Measurements from ENCODE around the gene MYO7A. TPM values are rescaled to one million over a fixed set of nuclear protein-coding genes. Genes with fewer than 3 reads are reported as not detected.

The MYO7A gene
- total and polyA plus RNA-seq, 2 of the 4 experiments (the other 2 are of a cell fraction): 0.02 TPM; not detected in 1

DNA sequence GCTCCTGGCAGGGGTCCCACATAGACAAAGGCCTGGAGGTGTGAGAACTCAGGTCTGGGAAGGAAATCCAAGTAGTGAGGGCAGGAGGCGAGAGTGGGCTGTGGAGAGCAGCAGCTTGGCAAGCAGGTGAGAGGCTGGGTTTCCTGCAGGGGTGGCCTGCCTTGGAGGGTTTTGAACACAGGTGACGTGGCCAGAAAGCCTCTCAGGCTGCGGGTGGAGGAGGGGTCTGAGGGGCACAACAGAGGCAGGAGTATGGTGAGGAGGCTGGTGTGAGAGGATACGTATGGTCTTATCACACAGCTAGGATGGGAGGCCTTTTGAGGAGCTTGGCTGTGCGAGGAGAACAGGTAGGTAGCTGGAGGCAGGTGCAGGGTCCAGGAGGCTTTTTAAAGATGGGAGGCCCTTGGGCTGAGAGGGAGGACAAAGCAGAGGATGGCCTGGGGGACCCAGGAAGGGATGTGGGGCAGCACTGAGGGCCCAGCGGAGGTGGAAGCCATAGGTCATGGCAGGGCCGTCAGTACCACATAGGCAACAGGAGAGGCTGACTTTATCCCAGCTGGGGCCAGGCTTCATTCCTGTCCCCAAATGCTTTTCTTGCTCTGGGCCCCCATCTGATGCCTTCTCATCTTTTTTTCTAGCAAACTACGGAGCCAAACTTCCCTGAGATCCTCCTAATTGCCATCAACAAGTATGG, 84.4 kb downstream of the MYO7A start:
- Histone ChIP-seq H4K91ac (ENCODE audit: insufficient read depth, low read depth, low read length) (no peak overlapping the region), H3K36me3 (ENCODE audit: control insufficient read depth, insufficient read depth, low read length) (no peaks in the 10 kb centered on the region), H2BK20ac (ENCODE audit: low read depth, low read length) (no peak overlapping the region), H2AFZ (replicated peaks; ENCODE audit: low read length, poor library complexity) (no peak overlapping the region), H3K4me1 (ENCODE audit: control insufficient read depth, insufficient read depth, low read length) (no peaks in the 10 kb centered on the region), H2BK5ac (ENCODE audit: low read depth, low read length, poor library complexity, severe bottlenecking) (no peak overlapping the region), H3K9ac (ENCODE audit: low read depth, low read length) (no peak overlapping the region), H4K8ac (ENCODE audit: low read depth in 2 of 2, low read length in 2 of 2) (no peak overlapping the region), H3K9me1 (ENCODE audit: insufficient read depth, low read length) (no peaks in the 10 kb centered on the region), H3K4me2 (ENCODE audit: low read depth, low read length) (no peak overlapping the region), H2AK9ac (replicated peaks; ENCODE audit: low read depth, low read length, poor library complexity) (no peak overlapping the region), H3K23ac (ENCODE audit: low read depth, low read length) (no peak overlapping the region), H2BK15ac (ENCODE audit: low read depth, low read length) (no peak overlapping the region), H4K20me1 (ENCODE audit: insufficient read depth, low read length) (no peaks in the 10 kb centered on the region), H3K4ac (ENCODE audit: low read depth, low read length) (no peak overlapping the region), H3K27me3 (ENCODE audit: control insufficient read depth, insufficient read depth, low read length) (peaks cover 23% of the 10 kb centered on the region), H3K56ac (ENCODE audit: extremely low read depth, insufficient read depth, low read length) (no peak overlapping the region), H3K18ac (ENCODE audit: low read depth, low read length) (no peak overlapping the region), H2BK120ac (ENCODE audit: low read depth, low read length) (no peak overlapping the region), H3K9me3 (ENCODE audit: control insufficient read depth, insufficient read depth, low read length) (no peaks in the 10 kb centered on the region), H2AK5ac (ENCODE audit: low read depth, low read length) (no peak overlapping the region), H3K79me1 (ENCODE audit: low read depth in 1 of 2, low read length in 2 of 2) (no peaks in the 10 kb centered on the region), H3K4me3 (ENCODE audit: insufficient read depth, low read depth, low read length) (no peak overlapping the region), H3K27ac (ENCODE audit: insufficient read depth, low read length) (no peak overlapping the region), H3K14ac (replicated peaks; ENCODE audit: low read depth, low read length) (no peak overlapping the region), H4K5ac (ENCODE audit: low read depth, low read length) (no peak overlapping the region)
- TF ChIP-seq, protein P1, sequence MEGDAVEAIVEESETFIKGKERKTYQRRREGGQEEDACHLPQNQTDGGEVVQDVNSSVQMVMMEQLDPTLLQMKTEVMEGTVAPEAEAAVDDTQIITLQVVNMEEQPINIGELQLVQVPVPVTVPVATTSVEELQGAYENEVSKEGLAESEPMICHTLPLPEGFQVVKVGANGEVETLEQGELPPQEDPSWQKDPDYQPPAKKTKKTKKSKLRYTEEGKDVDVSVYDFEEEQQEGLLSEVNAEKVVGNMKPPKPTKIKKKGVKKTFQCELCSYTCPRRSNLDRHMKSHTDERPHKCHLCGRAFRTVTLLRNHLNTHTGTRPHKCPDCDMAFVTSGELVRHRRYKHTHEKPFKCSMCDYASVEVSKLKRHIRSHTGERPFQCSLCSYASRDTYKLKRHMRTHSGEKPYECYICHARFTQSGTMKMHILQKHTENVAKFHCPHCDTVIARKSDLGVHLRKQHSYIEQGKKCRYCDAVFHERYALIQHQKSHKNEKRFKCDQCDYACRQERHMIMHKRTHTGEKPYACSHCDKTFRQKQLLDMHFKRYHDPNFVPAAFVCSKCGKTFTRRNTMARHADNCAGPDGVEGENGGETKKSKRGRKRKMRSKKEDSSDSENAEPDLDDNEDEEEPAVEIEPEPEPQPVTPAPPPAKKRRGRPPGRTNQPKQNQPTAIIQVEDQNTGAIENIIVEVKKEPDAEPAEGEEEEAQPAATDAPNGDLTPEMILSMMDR (conservative IDR thresholded peaks at IDR 0.05; ENCODE audit: low read depth, low read length): no peak
- TF ChIP-seq RCOR1 (IDR thresholded peaks at IDR 0.05; ENCODE audit: insufficient replicate concordance, low read length) (no peak), SMC3 (IDR thresholded peaks at IDR 0.05; ENCODE audit: low read depth, low read length) (no peak), CEBPB (IDR thresholded peaks at IDR 0.05; ENCODE audit: low read depth, low read length) (no peak), MAZ (IDR thresholded peaks at IDR 0.05; ENCODE audit: borderline replicate concordance, low read depth, low read length) (no peak), CHD1 (IDR thresholded peaks at IDR 0.05; ENCODE audit: low read depth, low read length) (no peak), FOS (IDR thresholded peaks at IDR 0.05; ENCODE audit: low read depth, low read length) (no peak), RAD21 (IDR thresholded peaks at IDR 0.05; ENCODE audit: low read length) (no peak)
- DNase-seq (no peak), ATAC-seq (ENCODE audit: low read depth) (no peak)
- intact Hi-C loops (cut with micrococcal nuclease): no loop called here
- POLR2A ChIA-PET (ENCODE audit: unreplicated experiment): no interaction called here
- CTCF ChIA-PET: no interaction called here
- dilution Hi-C loops (cut with HindIII; ENCODE audit: low sequenced_read_pairs, unreplicated experiment): no loop called here
- no TSS peak for BruUV-seq (replicated peaks)
- WGBS, 2 experiments (ENCODE audit: extremely low coverage in 2 of 2, insufficient read length in 1 of 2): 79% methylated on average over 5 of the region's 8 CpGs; no CpG with 5 or more reads in 1 of the 2 experiments
- in situ Hi-C loops (cut with MboI; ENCODE audit: low sequenced_read_pairs): no loop called here
